SK-N-SH (cell line): ENCODE data around the gene CNTLN.

ENCODE experiments used
- CHD2 ChIP-seq: fragments of 150-350 bp; IDR thresholded peaks from 2 replicates; pipeline ENCODE4 v1.6.1; 2018; ENCODE audit warnings: low read length; ENCODE audit not compliant: partially characterized antibody
- ELF1 ChIP-seq: IDR thresholded peaks from 2 replicates; pipeline ENCODE4 v1.4.0; 2012
- EP300 ChIP-seq, 2 experiments: IDR thresholded peaks; 2 replicates each; pipeline versions ENCODE4 v1.4.0 to v1.6.1; 2012; ENCODE audit warnings: borderline replicate concordance in 1 of 2, low read depth in 1 of 2, low read length in 1 of 2
- FOSL2 ChIP-seq: IDR thresholded peaks from 2 replicates; pipeline ENCODE4 v1.4.0; 2012; ENCODE audit warnings: low read depth, mild to moderate bottlenecking, moderate library complexity, borderline replicate concordance
- JUND ChIP-seq: IDR thresholded peaks from 2 replicates; pipeline ENCODE4 v1.4.0; 2012
- MXI1 ChIP-seq: IDR thresholded peaks from 2 replicates; pipeline ENCODE4 v1.6.1; 2012; ENCODE audit warnings: mild to moderate bottlenecking, low read depth, low read length, improper control_type of control experiment
- POLR2AphosphoS5 ChIP-seq: IDR thresholded peaks from 2 replicates; pipeline ENCODE4 v1.6.1; 2012; ENCODE audit warnings: low read depth, low read length
- RFX5 ChIP-seq: IDR thresholded peaks from 2 replicates; pipeline ENCODE4 v1.6.1; 2012; ENCODE audit warnings: mild to moderate bottlenecking, improper control_type of control experiment, low read length
- SMC3 ChIP-seq: IDR thresholded peaks from 2 replicates; pipeline ENCODE4 v1.6.1; 2012; ENCODE audit warnings: low read depth, low read length, improper control_type of control experiment
- YY1 ChIP-seq: IDR thresholded peaks from 2 replicates; pipeline ENCODE4 v1.4.0; 2012; ENCODE audit warnings: low read depth, mild to moderate bottlenecking
- TF ChIP-seq, protein P1 (sequence below): fragments of 200-600 bp; sonication (generic); IDR thresholded peaks from 2 replicates; pipeline ENCODE4 v1.6.1; 2017; ENCODE audit warnings: antibody characterized with exemption, mild to moderate bottlenecking, moderate library complexity
- TF ChIP-seq, protein P2 (sequence below): IDR thresholded peaks from 2 replicates; pipeline ENCODE4 v1.4.0; 2012; ENCODE audit warnings: low read depth
- TF ChIP-seq, protein P3 (sequence below): IDR thresholded peaks from 2 replicates; pipeline ENCODE4 v1.6.1; 2012; ENCODE audit warnings: mild to moderate bottlenecking, low read depth, low read length, moderate library complexity

DNA sequence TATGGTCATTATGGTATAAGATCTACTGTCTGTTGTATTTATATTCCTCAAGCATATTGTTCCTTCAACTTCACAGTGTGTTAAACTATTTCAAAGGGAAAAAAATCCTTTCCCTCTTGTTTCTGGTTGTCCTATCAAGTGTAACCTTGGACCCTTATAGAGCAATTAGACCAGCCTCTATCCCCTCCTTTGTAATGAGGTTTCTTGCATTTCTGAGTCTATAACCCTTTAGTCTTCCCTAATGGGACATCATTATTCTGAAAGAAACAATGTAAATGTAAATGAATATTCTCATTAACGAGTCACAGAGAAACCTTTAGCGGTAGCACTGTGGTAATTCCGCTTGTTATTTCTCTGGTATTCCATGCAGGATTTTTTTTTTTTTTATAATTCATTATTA lies 197.3 kb downstream of the CNTLN start:
- TF ChIP-seq, protein P1, sequence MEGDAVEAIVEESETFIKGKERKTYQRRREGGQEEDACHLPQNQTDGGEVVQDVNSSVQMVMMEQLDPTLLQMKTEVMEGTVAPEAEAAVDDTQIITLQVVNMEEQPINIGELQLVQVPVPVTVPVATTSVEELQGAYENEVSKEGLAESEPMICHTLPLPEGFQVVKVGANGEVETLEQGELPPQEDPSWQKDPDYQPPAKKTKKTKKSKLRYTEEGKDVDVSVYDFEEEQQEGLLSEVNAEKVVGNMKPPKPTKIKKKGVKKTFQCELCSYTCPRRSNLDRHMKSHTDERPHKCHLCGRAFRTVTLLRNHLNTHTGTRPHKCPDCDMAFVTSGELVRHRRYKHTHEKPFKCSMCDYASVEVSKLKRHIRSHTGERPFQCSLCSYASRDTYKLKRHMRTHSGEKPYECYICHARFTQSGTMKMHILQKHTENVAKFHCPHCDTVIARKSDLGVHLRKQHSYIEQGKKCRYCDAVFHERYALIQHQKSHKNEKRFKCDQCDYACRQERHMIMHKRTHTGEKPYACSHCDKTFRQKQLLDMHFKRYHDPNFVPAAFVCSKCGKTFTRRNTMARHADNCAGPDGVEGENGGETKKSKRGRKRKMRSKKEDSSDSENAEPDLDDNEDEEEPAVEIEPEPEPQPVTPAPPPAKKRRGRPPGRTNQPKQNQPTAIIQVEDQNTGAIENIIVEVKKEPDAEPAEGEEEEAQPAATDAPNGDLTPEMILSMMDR: no peak
- TF ChIP-seq RFX5: no peak
- TF ChIP-seq ELF1: no peak
- TF ChIP-seq MXI1: no peak
- TF ChIP-seq CHD2: no peak
- TF ChIP-seq, protein P2, sequence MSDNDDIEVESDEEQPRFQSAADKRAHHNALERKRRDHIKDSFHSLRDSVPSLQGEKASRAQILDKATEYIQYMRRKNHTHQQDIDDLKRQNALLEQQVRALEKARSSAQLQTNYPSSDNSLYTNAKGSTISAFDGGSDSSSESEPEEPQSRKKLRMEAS: no peak
- no peak for TF ChIP-seq EP300 (IDR thresholded peaks at IDR 0.05; ENCODE audit: borderline replicate concordance in 1 of 2, low read depth in 1 of 2, low read length in 1 of 2)
- TF ChIP-seq SMC3: no peak
- no peak for TF ChIP-seq YY1
- no peak for TF ChIP-seq POLR2AphosphoS5
- TF ChIP-seq, protein P3, sequence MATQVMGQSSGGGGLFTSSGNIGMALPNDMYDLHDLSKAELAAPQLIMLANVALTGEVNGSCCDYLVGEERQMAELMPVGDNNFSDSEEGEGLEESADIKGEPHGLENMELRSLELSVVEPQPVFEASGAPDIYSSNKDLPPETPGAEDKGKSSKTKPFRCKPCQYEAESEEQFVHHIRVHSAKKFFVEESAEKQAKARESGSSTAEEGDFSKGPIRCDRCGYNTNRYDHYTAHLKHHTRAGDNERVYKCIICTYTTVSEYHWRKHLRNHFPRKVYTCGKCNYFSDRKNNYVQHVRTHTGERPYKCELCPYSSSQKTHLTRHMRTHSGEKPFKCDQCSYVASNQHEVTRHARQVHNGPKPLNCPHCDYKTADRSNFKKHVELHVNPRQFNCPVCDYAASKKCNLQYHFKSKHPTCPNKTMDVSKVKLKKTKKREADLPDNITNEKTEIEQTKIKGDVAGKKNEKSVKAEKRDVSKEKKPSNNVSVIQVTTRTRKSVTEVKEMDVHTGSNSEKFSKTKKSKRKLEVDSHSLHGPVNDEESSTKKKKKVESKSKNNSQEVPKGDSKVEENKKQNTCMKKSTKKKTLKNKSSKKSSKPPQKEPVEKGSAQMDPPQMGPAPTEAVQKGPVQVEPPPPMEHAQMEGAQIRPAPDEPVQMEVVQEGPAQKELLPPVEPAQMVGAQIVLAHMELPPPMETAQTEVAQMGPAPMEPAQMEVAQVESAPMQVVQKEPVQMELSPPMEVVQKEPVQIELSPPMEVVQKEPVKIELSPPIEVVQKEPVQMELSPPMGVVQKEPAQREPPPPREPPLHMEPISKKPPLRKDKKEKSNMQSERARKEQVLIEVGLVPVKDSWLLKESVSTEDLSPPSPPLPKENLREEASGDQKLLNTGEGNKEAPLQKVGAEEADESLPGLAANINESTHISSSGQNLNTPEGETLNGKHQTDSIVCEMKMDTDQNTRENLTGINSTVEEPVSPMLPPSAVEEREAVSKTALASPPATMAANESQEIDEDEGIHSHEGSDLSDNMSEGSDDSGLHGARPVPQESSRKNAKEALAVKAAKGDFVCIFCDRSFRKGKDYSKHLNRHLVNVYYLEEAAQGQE: no peak
- TF ChIP-seq JUND: no peak
- TF ChIP-seq FOSL2: no peak
